HG03066 (cell line): ENCODE results near the gene PTGDR2.
"Not testable (repeated sequence)": the region's sequence is repeated elsewhere in the genome, so short reads cannot be mapped to it uniquely, and the experiment has no call there.

Source experiments
- ATAC-seq: cut with Tn5 transposase; IDR thresholded peaks from one replicate; pipeline ENCODE4 v1.9.1; 2021; ENCODE audit warnings: low read depth; ENCODE audit not compliant: unreplicated experiment

The PTGDR2 gene

GRCh38 chr11:60844045-60844869, 11.5 kb downstream of the PTGDR2 start:
- no peak for ATAC-seq

GRCh38 chr11:60842668-60843600, 12.8 kb downstream of the PTGDR2 start:
- no peak for ATAC-seq

GRCh38 chr11:60841797-60842667, 13.7 kb downstream of the PTGDR2 start, which contains the start of gene CCDC86:
CCDC86 (plus strand) TSS chr11:60842113; CDS start chr11:60842125, 12 bp downstream.
- ATAC-seq: peak; percentile 72

- ATAC-seq: no peak
Observed at GRCh38 chr11:60840470-60841430, 15.0 kb downstream of the PTGDR2 start.

GRCh38 chr11:60838132-60838531, 17.6 kb downstream of the PTGDR2 start:
- no peak for ATAC-seq

GRCh38 chr11:60836866-60837515, 18.8 kb downstream of the PTGDR2 start:
- no peak for ATAC-seq

DNA sequence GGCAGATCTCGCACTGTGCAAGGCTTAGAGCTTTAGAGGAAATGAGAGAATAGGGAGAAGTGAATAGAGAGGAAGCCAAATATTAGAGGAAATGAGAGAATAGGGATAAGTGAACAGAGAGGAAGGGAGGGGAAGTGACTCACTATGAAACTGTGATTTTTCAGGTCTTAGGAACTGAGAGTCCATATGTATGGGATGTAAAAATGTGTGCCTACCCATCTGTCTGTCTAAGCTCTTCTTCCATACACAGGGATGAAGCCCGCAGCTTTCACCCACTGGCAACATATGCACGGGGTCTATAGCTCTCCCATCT, 20.3 kb downstream of the PTGDR2 start:
- ATAC-seq: no peak

DNA sequence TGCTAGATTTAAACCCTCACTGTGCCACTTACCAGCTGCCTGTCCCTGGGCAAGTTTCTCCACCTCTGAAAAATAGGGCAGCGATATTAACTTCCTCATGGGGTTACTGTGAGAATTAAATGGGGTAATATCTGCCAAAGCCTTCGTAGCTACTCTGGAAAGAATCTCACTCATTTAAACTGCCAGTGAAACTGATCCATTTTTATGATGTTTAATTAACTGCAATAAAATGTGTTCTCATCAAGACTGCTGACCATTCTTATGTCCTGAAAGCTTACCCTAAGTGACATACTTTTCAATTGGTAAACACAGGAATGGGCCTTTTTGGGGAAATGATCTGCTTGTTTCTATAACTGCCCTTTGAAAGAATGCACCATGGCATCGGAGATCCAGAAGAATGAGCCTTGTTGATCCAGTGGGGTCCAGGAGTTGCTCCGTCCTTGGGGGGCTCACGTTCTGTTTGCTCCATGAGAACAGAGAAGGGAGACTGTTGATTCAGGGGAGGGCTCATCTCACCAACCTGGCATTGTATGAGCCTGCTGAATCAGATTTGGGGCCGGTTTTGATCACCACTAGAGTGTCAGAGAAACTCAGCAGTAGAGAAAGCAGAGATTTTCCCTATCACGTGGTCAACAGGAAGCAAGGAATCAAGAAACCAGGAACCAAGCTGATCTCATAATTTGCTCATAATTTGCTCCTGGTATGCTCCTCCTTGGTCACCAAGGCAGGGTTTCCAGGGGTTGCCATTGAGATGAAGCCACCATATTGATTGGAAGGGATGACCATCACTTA, 20.8 kb downstream of the PTGDR2 start:
- ATAC-seq: no peak

DNA sequence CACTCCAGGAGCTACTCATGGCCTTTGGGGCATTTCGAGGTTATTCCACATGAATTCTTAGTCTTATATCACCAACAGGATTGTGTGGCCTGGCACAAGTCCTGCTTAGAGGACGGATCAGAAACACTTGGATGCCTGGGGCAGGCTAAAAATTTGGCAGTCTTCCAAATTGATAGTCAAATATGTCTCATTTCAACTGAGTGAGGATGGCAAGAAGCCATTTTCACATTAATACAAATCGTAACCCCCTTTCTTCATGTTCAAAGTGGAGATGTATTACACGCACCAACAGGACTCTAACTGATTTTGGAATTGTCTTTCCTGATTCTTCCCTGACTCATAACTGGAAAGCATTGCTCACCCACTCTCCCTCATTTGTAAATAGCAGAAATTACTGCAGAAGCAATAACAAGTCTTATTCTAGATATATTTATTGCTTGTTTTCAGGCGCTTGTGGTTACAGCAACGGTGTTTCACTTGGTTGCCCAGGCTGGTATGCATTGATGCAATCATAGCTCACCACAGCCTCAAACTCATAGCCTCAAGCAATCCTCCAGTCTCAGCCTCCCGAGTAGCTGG, 24.2 kb downstream of the PTGDR2 start:
- no peak for ATAC-seq

GRCh38 chr11:60831143-60831500, 24.6 kb downstream of the PTGDR2 start:
- no peak for ATAC-seq

- no peak for ATAC-seq
Observed at GRCh38 chr11:60830478-60831142, 25.1 kb downstream of the PTGDR2 start.

DNA sequence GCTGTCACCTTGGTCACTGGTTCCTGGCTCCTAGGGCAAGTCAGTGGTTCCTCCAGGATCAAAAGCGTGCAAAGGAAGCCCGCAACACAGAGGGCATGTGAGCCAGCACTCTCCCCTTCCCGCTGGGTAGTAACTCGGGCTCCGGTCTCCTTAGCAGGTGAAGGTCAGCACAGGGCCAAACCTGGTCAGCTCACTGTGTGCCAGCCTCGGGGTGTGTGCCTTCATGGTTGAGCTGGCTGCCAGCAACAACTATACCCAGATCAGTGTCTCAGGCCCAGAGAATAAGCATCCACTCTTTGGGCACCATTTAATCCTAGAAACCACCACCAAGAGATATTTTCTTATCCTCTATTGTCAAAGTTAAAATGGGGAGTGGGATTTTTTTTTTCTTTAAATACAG, 30.0 kb downstream of the PTGDR2 start:
- no peak for ATAC-seq

DNA sequence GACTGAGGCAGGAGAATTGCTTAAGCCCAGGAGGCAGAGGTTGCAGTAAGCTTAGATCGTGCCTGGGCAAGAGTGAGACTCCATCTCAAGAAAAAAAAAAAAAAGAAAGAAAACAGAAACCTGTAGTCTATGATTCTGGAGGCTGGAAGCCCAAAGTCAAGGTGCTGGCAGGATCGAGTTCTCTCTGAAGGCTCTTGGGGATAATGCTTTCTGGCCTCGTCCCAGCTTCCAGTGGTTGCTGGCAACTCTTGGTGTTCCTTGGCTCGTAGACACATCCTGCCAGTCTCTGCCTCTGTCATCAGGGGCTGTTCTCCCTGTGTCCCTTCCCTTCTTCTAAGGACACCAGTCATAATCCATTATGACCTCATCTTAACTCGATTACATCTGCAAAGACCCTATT, 30.6 kb downstream of the PTGDR2 start:
- ATAC-seq: no peak

DNA sequence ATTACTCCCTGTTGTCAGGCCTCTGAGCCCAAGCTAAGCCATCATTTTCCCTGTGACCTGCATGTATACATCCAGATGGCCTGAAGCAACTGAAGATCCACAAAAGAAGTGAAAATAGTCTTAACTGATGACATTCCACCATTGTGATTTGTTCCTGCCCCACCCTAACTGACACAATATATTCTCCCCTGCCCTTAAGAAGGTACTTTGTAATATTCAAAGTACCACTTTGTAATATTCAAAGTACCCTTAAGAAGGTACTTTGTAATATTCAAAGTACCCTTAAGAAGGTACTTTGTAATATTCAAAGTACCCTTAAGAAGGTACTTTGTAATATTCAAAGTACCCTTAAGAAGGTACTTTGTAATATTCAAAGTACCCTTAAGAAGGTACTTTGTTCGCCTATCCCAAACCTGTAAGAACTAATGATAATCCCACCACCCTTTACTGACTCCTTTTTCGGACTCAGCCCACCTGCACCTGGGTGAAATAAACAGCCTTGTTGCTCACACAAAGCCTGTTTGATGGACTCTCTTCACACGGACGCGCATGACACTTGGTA, 31.9 kb downstream of the PTGDR2 start:
- ATAC-seq: not testable (repeated sequence)

- ATAC-seq: no peak
Observed at GRCh38 chr11:60821827-60822599, 33.7 kb downstream of the PTGDR2 start.

GRCh38 chr11:60818057-60818456, 37.7 kb downstream of the PTGDR2 start:
- ATAC-seq: no peak
